Fibroblast of lung (primary cell): ENCODE results near the gene TSPAN18. TPM values are rescaled to one million over a fixed set of nuclear protein-coding genes. Genes with fewer than 3 reads are reported as not detected.
A peak's percentile ranks its signal among the peaks of the same experiment; 100 is the strongest.

Experiments used
- DNase-seq, 2 donors: peaks; one replicate each; pipeline versions ENCODE4 v3.0.0 to v3.0.0-alpha.2; 2010; ENCODE audit warnings: low read depth in 2 of 2
- H2AFZ ChIP-seq: 2 replicates; pipeline ENCODE4 v1.5.1; 2012; ENCODE audit warnings: low read length, control low read depth, inconsistent platforms
- H3K27ac ChIP-seq: 2 replicates; pipeline ENCODE4 v1.5.1; 2011; ENCODE audit warnings: low read length, control low read depth; ENCODE audit not compliant: insufficient read depth
- H3K27me3 ChIP-seq: 2 replicates; pipeline ENCODE4 v1.5.1; 2011; ENCODE audit warnings: mild to moderate bottlenecking, low read length; ENCODE audit not compliant: control insufficient read depth, insufficient read depth
- H3K36me3 ChIP-seq: 2 replicates; pipeline ENCODE4 v1.5.1; 2011; ENCODE audit warnings: low read length; ENCODE audit not compliant: control insufficient read depth, insufficient read depth
- H3K4me1 ChIP-seq: 2 replicates; pipeline ENCODE4 v1.5.1; 2011; ENCODE audit warnings: low read length; ENCODE audit not compliant: control insufficient read depth, insufficient read depth; ENCODE audit errors: extremely low read depth
- H3K4me2 ChIP-seq: 2 replicates; pipeline ENCODE4 v1.5.1; 2011; ENCODE audit warnings: low read length, control low read depth; ENCODE audit not compliant: insufficient read depth; ENCODE audit errors: extremely low read depth
- H3K4me3 ChIP-seq, 4 experiments: fragments of 200-600 bp in 1 of 4; sonication (generic) in 1 of 4; replicated peaks in 1 of 4; 2 replicates each; pipeline ENCODE4 v1.5.1; 2011 to 2016; ENCODE audit warnings: low read length in 4 of 4, low read depth in 3 of 4, mild to moderate bottlenecking in 3 of 4, control low read depth in 2 of 4, inconsistent platforms in 1 of 4, mixed read lengths in 1 of 4; ENCODE audit not compliant: insufficient read depth in 1 of 4; ENCODE audit errors: control extremely low read depth in 1 of 4
- H3K79me2 ChIP-seq: 2 replicates; pipeline ENCODE4 v1.5.1; 2012; ENCODE audit warnings: mild to moderate bottlenecking, low read length, inconsistent platforms; ENCODE audit not compliant: control insufficient read depth, insufficient read depth
- H3K9ac ChIP-seq: 2 replicates; pipeline ENCODE4 v1.5.1; 2011; ENCODE audit warnings: mild to moderate bottlenecking, low read length, control low read depth; ENCODE audit not compliant: insufficient read depth
- H3K9me3 ChIP-seq: 2 replicates; pipeline ENCODE4 v1.5.1; 2012; ENCODE audit warnings: low read depth, low read length; ENCODE audit not compliant: control insufficient read depth, insufficient read depth
- H4K20me1 ChIP-seq: 2 replicates; pipeline ENCODE4 v1.5.1; 2011; ENCODE audit warnings: low read length; ENCODE audit not compliant: control insufficient read depth, insufficient read depth; ENCODE audit errors: extremely low read depth
- EZH2 ChIP-seq: IDR thresholded peaks from 2 replicates; pipeline ENCODE4 v1.5.1; 2012; ENCODE audit warnings: low read length, control low read depth, mild to moderate bottlenecking; ENCODE audit errors: missing control alignments
- polyA plus RNA-seq, 2 donors: library from polyadenylated mRNA; depleted of rRNA in 1 of 2; stranded (reverse) in 1 of 2; unstranded in 1 of 2; fragments of >200 nt; gene quantifications; 2 replicates each; pipeline ENCODE4 v1.2.1, GENCODE V29; 2011 to 2012; ENCODE audit warnings: missing spikeins in 1 of 2
- total RNA-seq: library from RNA; depleted of rRNA; stranded (reverse); fragments of >200 nt; gene quantifications from 2 replicates; pipeline ENCODE4 v1.2.1, GENCODE V29; 2014
- TF ChIP-seq, protein P1 (sequence below), 2 donors: IDR thresholded peaks in 1 of 2; conservative IDR thresholded peaks in 1 of 2; 1 replicate in 1 of 2; 2 replicates in 1 of 2; pipeline ENCODE4 v1.5.1; 2011 to 2012; ENCODE audit warnings: low read length in 2 of 2, control low read depth in 1 of 2, inconsistent platforms in 1 of 2, low read depth in 1 of 2, mild to moderate bottlenecking in 1 of 2

The TSPAN18 gene
- total and polyA plus RNA-seq, 2 donors (not counting 1 experiment from before 2014, with no cell fraction given) = 0.15 TPM; not detected in 1

DNA sequence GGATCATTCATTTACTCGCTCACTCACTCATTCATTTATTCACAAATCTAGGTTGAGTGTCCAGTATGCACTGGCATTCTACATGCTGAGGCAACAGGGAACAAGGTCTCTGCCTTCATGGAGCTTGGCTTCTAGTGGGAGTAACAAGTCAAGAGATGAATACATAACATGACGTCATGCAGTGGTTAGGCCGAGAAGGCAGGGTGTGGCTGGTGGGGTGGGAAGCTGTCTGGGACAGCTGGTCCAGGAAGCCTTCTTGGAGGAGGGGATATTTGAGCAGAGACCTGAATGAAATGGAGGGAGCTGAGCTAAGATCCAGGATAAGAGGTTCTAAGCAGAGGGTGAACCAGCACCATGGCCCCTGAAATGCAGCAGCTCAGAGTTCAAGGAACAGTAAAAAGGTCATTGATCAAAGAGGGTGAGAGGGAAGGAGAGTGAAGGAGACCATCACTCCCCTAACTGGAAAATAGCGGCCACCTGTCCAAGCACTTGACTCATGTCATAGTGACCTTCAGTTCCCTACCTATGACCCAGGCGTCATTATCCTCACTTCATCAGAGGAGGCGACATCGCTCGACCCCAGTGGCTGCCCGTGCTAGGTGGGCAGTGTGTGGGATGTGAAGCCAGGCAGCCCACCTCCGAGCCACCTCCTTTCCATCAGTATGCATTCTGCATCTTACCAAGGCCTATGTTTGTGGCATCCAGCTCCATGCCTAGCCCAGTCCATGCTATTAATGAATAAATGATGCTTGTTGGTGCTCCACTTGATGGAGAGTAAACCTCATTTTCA is 105.0 kb downstream of the TSPAN18 start:
- no peaks in the 10 kb centered on the region for H3K79me2 ChIP-seq
- no peaks in the 10 kb centered on the region for H4K20me1 ChIP-seq
- no peak overlapping the region for H3K9ac ChIP-seq
- H3K4me2 ChIP-seq = no peak overlapping the region
- H3K4me1 ChIP-seq = no peaks in the 10 kb centered on the region
- no peaks in the 10 kb centered on the region for H3K36me3 ChIP-seq
- H3K27me3 ChIP-seq = peaks cover 11% of the 10 kb centered on the region
- TF ChIP-seq EZH2 = no peak
- TF ChIP-seq, protein P1, sequence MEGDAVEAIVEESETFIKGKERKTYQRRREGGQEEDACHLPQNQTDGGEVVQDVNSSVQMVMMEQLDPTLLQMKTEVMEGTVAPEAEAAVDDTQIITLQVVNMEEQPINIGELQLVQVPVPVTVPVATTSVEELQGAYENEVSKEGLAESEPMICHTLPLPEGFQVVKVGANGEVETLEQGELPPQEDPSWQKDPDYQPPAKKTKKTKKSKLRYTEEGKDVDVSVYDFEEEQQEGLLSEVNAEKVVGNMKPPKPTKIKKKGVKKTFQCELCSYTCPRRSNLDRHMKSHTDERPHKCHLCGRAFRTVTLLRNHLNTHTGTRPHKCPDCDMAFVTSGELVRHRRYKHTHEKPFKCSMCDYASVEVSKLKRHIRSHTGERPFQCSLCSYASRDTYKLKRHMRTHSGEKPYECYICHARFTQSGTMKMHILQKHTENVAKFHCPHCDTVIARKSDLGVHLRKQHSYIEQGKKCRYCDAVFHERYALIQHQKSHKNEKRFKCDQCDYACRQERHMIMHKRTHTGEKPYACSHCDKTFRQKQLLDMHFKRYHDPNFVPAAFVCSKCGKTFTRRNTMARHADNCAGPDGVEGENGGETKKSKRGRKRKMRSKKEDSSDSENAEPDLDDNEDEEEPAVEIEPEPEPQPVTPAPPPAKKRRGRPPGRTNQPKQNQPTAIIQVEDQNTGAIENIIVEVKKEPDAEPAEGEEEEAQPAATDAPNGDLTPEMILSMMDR (conservative IDR thresholded peaks at IDR 0.05 in 1 of 2, IDR thresholded peaks at IDR 0.05 in 1 of 2; ENCODE audit: low read depth in 1 of 2, low read length in 2 of 2) = no peak
- no peak overlapping the region for H2AFZ ChIP-seq
- H3K27ac ChIP-seq = no peak overlapping the region
- no peak overlapping the region for H3K4me3 ChIP-seq
- no peaks in the 10 kb centered on the region for H3K9me3 ChIP-seq
- peak in 1 of 2 donors; percentile 23 for DNase-seq

DNA sequence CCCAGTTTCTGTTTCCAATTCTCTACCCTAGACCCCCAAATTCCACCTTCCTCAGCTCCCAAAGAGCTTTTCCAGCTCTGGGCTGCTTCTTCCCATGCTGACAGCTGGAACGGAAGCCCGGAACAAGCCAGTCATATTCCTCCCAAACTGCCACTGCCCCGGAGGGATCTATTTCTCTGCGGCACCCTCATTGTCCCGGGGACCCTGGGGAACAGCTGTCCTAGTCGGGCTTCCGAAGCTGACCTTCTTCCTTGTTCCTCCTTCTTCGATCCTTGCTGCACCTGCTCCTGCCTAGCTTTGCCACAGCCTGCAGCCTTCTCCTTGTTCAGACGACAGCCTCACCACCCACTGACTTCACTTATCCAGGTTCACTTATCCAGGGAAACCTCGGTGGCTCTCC is 105.7 kb downstream of the TSPAN18 start:
- no peaks in the 10 kb centered on the region for H3K9me3 ChIP-seq
- H3K4me3 ChIP-seq = no peak overlapping the region
- H3K27ac ChIP-seq = no peak overlapping the region
- no peak overlapping the region for H3K4me2 ChIP-seq
- peaks cover 11% of the 10 kb centered on the region for H3K27me3 ChIP-seq
- no peak overlapping the region for H2AFZ ChIP-seq
- no peaks in the 10 kb centered on the region for H3K79me2 ChIP-seq
- H3K36me3 ChIP-seq = no peaks in the 10 kb centered on the region
- TF ChIP-seq, protein P1 (conservative IDR thresholded peaks at IDR 0.05 in 1 of 2, IDR thresholded peaks at IDR 0.05 in 1 of 2; ENCODE audit: low read depth in 1 of 2, low read length in 2 of 2) = no peak
- TF ChIP-seq EZH2 = no peak
- no peak overlapping the region for H3K9ac ChIP-seq
- DNase-seq = no peak
- H4K20me1 ChIP-seq = no peaks in the 10 kb centered on the region
- no peaks in the 10 kb centered on the region for H3K4me1 ChIP-seq

DNA sequence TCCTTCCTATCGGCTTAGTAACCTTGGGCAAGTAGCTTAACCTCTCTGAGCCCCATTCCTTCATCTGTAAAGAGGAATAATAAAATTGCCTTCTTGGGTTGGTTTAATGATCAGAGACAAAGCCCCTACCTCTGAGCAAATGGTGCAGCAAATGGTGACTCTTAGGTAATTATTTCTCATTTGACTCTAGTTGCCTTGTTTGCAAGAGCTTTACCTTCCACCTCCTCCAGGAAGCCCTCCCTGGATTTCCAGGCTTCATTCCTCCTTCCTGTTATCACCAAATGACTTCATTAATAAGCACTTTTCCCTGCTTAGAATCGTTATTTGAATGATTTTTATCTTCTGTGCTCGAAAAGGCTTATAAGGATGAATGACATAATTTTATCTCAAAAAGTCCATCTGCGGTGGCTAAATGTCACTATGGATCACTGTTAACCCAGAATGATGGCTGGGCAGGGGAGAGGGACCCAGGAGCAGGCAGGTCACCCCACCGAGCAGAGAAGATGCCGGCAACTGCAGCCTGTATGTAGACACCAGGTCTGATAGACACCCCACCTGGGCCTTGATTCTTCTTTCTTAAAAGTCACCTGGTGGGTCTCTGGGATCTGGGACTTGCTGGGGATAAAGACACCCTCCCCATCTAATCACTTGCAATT is 106.6 kb downstream of the TSPAN18 start:
- H3K9me3 ChIP-seq = no peaks in the 10 kb centered on the region
- no peaks in the 10 kb centered on the region for H4K20me1 ChIP-seq
- H3K27me3 ChIP-seq = peaks cover 11% of the 10 kb centered on the region
- H3K79me2 ChIP-seq = no peaks in the 10 kb centered on the region
- no peak overlapping the region for H3K4me3 ChIP-seq
- H3K4me2 ChIP-seq = no peak overlapping the region
- H3K4me1 ChIP-seq = peaks cover 2% of the 10 kb centered on the region
- no peaks in the 10 kb centered on the region for H3K36me3 ChIP-seq
- no peak for DNase-seq
- no peak overlapping the region for H3K27ac ChIP-seq
- H3K9ac ChIP-seq = no peak overlapping the region
- H2AFZ ChIP-seq = no peak overlapping the region
- TF ChIP-seq, protein P1 (conservative IDR thresholded peaks at IDR 0.05 in 1 of 2, IDR thresholded peaks at IDR 0.05 in 1 of 2; ENCODE audit: low read depth in 1 of 2, low read length in 2 of 2) = no peak
- no peak for TF ChIP-seq EZH2
